Esophagus muscularis mucosa (tissue), 4 donors: ENCODE measurements around the gene SHOC1.

Source experiments
- EP300 ChIP-seq: sonication (generic); formaldehyde crosslinking; IDR thresholded peaks from one replicate; pipeline ENCODE4 v1.6.1; 2017; ENCODE audit warnings: antibody characterized with exemption
- POLR2AphosphoS5 ChIP-seq, 2 donors: sonication (generic); formaldehyde crosslinking; IDR thresholded peaks; one replicate each; pipeline ENCODE4 v1.6.1; 2017; ENCODE audit warnings: antibody characterized with exemption in 2 of 2
- TF ChIP-seq, protein P1 (sequence below), 3 experiments: fragments of 200-600 bp in 2 of 3; fragments of 450-650 bp in 1 of 3; sonication (generic) in 2 of 3; IDR thresholded peaks; one replicate each; pipeline ENCODE4 v1.5.1; 2017 to 2019; ENCODE audit warnings: antibody characterized with exemption in 3 of 3, mild to moderate bottlenecking in 2 of 3, moderate library complexity in 1 of 3

DNA sequence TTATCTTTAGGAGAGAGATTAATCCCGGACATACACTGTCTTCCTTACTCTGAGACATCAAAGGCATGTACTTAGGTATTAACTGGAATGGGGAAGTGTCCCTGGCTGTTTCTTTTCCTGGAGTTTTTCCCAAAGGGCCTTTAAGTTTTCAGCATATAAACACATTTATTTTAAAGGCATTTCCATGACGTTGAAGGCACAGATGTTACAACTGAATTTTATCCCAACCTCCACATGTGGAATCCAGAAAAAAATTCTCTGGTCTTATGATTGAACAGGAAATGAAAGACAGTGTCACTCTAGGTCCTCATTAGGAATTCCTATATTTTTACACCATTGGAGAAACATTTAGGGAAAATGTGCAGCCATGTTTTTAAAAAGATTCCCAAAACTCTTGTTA is 41.6 kb upstream of the SHOC1 start:
- TF ChIP-seq, protein P1, sequence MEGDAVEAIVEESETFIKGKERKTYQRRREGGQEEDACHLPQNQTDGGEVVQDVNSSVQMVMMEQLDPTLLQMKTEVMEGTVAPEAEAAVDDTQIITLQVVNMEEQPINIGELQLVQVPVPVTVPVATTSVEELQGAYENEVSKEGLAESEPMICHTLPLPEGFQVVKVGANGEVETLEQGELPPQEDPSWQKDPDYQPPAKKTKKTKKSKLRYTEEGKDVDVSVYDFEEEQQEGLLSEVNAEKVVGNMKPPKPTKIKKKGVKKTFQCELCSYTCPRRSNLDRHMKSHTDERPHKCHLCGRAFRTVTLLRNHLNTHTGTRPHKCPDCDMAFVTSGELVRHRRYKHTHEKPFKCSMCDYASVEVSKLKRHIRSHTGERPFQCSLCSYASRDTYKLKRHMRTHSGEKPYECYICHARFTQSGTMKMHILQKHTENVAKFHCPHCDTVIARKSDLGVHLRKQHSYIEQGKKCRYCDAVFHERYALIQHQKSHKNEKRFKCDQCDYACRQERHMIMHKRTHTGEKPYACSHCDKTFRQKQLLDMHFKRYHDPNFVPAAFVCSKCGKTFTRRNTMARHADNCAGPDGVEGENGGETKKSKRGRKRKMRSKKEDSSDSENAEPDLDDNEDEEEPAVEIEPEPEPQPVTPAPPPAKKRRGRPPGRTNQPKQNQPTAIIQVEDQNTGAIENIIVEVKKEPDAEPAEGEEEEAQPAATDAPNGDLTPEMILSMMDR (IDR thresholded peaks at IDR 0.05), result no peak
- TF ChIP-seq POLR2AphosphoS5 (IDR thresholded peaks at IDR 0.05) (no peak), EP300 (no peak)
